ENCODE data around the gene SRGAP3. TPM values are rescaled to one million over a fixed set of nuclear protein-coding genes. Genes with fewer than 3 reads are reported as not detected.

Gene SRGAP3
- total and polyA plus RNA-seq, 2 donors (not counting 1 experiment from before 2014, with no cell fraction given): 0.92 to 12.4 TPM

DNA sequence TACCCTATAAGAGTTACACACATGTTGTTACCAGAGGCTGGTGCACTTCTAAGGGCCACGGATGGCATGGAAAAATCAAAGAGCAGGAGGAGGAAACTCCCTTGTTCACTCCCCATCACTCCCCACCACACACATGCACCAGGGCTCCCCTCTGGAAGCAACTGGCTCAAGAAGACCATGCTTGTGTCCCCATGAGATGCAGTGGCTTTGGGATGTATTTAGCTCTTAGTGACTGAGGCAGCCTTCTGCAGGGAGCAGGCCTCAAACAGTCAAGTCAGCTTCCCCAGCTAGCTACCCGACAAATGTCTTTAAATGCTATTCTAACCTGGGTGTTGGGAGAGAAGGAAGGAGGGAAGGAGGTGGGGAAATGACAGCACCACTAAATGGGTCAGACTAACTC lies 253.2 kb downstream of the SRGAP3 start:
- no peak overlapping the region for H3K4me2 ChIP-seq (ENCODE audit: extremely low read depth, insufficient read depth, low read length)
- H3K27me3 ChIP-seq (ENCODE audit: control insufficient read depth, insufficient read depth, low read length): no peaks in the 10 kb centered on the region
- no peaks in the 10 kb centered on the region for H3K36me3 ChIP-seq (ENCODE audit: control insufficient read depth, insufficient read depth, low read length)
- no peaks in the 10 kb centered on the region for H3K4me1 ChIP-seq (ENCODE audit: control insufficient read depth, extremely low read depth, insufficient read depth, low read length)
- H3K79me2 ChIP-seq (ENCODE audit: control insufficient read depth, insufficient read depth, low read length): no peaks in the 10 kb centered on the region
- no peak for DNase-seq (ENCODE audit: low read depth in 2 of 2)
- H2AFZ ChIP-seq (ENCODE audit: low read length): no peak overlapping the region
- H3K9ac ChIP-seq (ENCODE audit: insufficient read depth, low read length): no peak overlapping the region
- H3K27ac ChIP-seq (ENCODE audit: insufficient read depth, low read length): no peak overlapping the region
- no peaks in the 10 kb centered on the region for H4K20me1 ChIP-seq (ENCODE audit: control insufficient read depth, extremely low read depth, insufficient read depth, low read length)
- no peaks in the 10 kb centered on the region for H3K9me3 ChIP-seq (ENCODE audit: control insufficient read depth, insufficient read depth, low read depth, low read length)
- H3K4me3 ChIP-seq (replicated peaks in 1 of 4; ENCODE audit: control extremely low read depth in 1 of 4, insufficient read depth in 1 of 4, low read depth in 3 of 4, low read length in 4 of 4): no peak overlapping the region
- peak; percentile 39 for TF ChIP-seq EZH2 (IDR thresholded peaks at IDR 0.05; ENCODE audit: low read length, missing control alignments)
- TF ChIP-seq, protein P1, sequence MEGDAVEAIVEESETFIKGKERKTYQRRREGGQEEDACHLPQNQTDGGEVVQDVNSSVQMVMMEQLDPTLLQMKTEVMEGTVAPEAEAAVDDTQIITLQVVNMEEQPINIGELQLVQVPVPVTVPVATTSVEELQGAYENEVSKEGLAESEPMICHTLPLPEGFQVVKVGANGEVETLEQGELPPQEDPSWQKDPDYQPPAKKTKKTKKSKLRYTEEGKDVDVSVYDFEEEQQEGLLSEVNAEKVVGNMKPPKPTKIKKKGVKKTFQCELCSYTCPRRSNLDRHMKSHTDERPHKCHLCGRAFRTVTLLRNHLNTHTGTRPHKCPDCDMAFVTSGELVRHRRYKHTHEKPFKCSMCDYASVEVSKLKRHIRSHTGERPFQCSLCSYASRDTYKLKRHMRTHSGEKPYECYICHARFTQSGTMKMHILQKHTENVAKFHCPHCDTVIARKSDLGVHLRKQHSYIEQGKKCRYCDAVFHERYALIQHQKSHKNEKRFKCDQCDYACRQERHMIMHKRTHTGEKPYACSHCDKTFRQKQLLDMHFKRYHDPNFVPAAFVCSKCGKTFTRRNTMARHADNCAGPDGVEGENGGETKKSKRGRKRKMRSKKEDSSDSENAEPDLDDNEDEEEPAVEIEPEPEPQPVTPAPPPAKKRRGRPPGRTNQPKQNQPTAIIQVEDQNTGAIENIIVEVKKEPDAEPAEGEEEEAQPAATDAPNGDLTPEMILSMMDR (conservative IDR thresholded peaks at IDR 0.05 in 1 of 2, IDR thresholded peaks at IDR 0.05 in 1 of 2; ENCODE audit: low read depth in 1 of 2, low read length in 2 of 2): no peak

DNA sequence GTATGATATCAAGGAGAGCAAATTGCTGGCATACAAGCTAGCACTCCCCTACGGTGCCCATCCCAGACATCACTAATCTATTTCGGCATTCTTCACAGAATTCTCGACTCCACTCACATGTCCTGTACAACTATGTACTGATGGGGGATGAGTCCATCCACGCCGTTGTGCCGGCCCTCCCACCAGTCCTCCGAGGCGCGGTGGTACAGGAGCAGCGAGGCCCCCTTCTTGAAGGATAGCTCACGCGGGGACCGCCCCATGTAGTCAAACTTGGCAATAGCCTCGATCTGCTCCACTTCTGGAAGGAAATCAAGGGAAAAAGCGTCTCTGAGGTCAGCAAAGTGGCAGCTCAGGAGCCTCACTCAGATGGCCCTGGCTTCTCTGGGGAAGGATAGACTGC lies 255.2 kb downstream of the SRGAP3 start:
- H3K79me2 ChIP-seq (ENCODE audit: control insufficient read depth, insufficient read depth, low read length): no peaks in the 10 kb centered on the region

DNA sequence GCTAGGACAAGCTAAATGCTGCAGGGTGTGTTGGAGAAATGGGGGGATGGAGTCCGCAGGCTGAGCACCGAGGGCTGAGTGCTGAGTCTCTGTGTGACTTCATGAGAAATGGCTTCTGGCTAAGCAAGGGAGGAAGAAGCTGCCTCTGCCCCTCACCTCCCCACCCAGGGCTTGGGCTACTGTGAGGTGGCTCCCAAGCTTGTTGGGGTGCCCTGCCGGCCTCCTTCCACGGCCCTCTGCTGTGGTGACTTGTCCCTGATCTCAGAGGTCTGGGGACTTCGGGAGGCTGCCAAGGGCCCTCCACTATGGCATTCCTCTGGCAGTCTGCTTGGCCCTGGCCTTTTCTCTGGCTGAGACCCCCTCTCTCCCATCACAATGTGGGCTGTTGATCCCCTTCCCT lies 256.1 kb downstream of the SRGAP3 start:
- Histone ChIP-seq H4K20me1 (ENCODE audit: control insufficient read depth, extremely low read depth, insufficient read depth, low read length) (no peaks in the 10 kb centered on the region), H3K9me3 (ENCODE audit: control insufficient read depth, insufficient read depth, low read depth, low read length) (no peaks in the 10 kb centered on the region), H3K4me3 (replicated peaks in 1 of 4; ENCODE audit: control extremely low read depth in 1 of 4, insufficient read depth in 1 of 4, low read depth in 3 of 4, low read length in 4 of 4) (no peak overlapping the region), H2AFZ (ENCODE audit: low read length) (no peak overlapping the region), H3K36me3 (ENCODE audit: control insufficient read depth, insufficient read depth, low read length) (no peaks in the 10 kb centered on the region), H3K4me1 (ENCODE audit: control insufficient read depth, extremely low read depth, insufficient read depth, low read length) (no peaks in the 10 kb centered on the region), H3K27me3 (ENCODE audit: control insufficient read depth, insufficient read depth, low read length) (no peaks in the 10 kb centered on the region), H3K79me2 (ENCODE audit: control insufficient read depth, insufficient read depth, low read length) (no peaks in the 10 kb centered on the region), H3K9ac (ENCODE audit: insufficient read depth, low read length) (no peak overlapping the region), H3K27ac (ENCODE audit: insufficient read depth, low read length) (no peak overlapping the region), H3K4me2 (ENCODE audit: extremely low read depth, insufficient read depth, low read length) (no peak overlapping the region)
- TF ChIP-seq, protein P1 (conservative IDR thresholded peaks at IDR 0.05 in 1 of 2, IDR thresholded peaks at IDR 0.05 in 1 of 2; ENCODE audit: low read depth in 1 of 2, low read length in 2 of 2): no peak
- TF ChIP-seq EZH2 (IDR thresholded peaks at IDR 0.05; ENCODE audit: low read length, missing control alignments): no peak
- DNase-seq (ENCODE audit: low read depth in 2 of 2): no peak

More for the DNA sequence above, 255.2 kb downstream of the SRGAP3 start:
- H3K4me2 ChIP-seq (ENCODE audit: extremely low read depth, insufficient read depth, low read length): no peak overlapping the region
- DNase-seq (ENCODE audit: low read depth in 2 of 2): no peak
- H3K27me3 ChIP-seq (ENCODE audit: control insufficient read depth, insufficient read depth, low read length): no peaks in the 10 kb centered on the region
- no peak overlapping the region for H3K9ac ChIP-seq (ENCODE audit: insufficient read depth, low read length)
- H3K36me3 ChIP-seq (ENCODE audit: control insufficient read depth, insufficient read depth, low read length): no peaks in the 10 kb centered on the region
- no peaks in the 10 kb centered on the region for H3K9me3 ChIP-seq (ENCODE audit: control insufficient read depth, insufficient read depth, low read depth, low read length)
- TF ChIP-seq EZH2 (IDR thresholded peaks at IDR 0.05; ENCODE audit: low read length, missing control alignments): no peak
- TF ChIP-seq, protein P1 (conservative IDR thresholded peaks at IDR 0.05 in 1 of 2, IDR thresholded peaks at IDR 0.05 in 1 of 2; ENCODE audit: low read depth in 1 of 2, low read length in 2 of 2): no peak
- H3K27ac ChIP-seq (ENCODE audit: insufficient read depth, low read length): no peak overlapping the region
- no peaks in the 10 kb centered on the region for H3K4me1 ChIP-seq (ENCODE audit: control insufficient read depth, extremely low read depth, insufficient read depth, low read length)
- H3K4me3 ChIP-seq (replicated peaks in 1 of 4; ENCODE audit: control extremely low read depth in 1 of 4, insufficient read depth in 1 of 4, low read depth in 3 of 4, low read length in 4 of 4): no peak overlapping the region
- H2AFZ ChIP-seq (ENCODE audit: low read length): no peak overlapping the region
- H4K20me1 ChIP-seq (ENCODE audit: control insufficient read depth, extremely low read depth, insufficient read depth, low read length): no peaks in the 10 kb centered on the region
